ENCODE data around the gene SYNGAP1.
"Not testable (repeated sequence)": the region's sequence is repeated elsewhere in the genome, so short reads cannot be mapped to it uniquely, and the experiment has no call there.

SYNGAP1 gene

DNA sequence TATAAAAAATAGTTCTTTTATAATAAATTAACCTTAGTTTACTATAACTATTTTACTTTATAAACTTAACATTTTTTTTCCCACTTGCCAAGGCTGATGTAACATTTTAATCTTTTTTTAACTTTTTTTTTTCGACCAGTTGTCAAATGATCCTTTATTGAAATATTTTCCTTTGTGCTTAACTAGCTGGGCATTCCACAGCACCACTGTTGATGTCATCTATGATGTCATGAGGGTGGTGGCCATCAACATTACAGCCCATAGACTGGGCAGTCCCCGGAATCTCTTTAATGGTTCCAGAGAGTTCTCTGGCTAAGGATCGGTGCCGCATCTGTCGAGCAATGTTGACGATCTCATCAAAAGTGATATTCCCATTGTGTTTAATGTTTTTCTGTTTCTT lies 20.0 kb upstream of the SYNGAP1 start:
- DNase-seq (ENCODE audit: low read depth in 4 of 4, low spot score in 1 of 4) = not testable (repeated sequence)

DNA sequence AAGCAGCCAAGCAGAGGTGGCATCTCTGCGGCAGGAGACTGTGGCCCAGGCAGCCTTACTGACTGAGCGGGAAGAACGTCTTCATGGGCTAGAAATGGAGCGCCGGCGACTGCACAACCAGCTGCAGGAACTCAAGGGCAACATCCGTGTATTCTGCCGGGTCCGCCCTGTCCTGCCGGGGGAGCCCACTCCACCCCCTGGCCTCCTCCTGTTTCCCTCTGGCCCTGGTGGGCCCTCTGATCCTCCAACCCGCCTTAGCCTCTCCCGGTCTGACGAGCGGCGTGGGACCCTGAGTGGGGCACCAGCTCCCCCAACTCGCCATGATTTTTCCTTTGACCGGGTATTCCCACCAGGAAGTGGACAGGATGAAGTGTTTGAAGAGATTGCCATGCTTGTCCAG lies 15.0 kb upstream of the SYNGAP1 start:
- no peak for DNase-seq (ENCODE audit: low read depth in 4 of 4, low spot score in 1 of 4)

DNA sequence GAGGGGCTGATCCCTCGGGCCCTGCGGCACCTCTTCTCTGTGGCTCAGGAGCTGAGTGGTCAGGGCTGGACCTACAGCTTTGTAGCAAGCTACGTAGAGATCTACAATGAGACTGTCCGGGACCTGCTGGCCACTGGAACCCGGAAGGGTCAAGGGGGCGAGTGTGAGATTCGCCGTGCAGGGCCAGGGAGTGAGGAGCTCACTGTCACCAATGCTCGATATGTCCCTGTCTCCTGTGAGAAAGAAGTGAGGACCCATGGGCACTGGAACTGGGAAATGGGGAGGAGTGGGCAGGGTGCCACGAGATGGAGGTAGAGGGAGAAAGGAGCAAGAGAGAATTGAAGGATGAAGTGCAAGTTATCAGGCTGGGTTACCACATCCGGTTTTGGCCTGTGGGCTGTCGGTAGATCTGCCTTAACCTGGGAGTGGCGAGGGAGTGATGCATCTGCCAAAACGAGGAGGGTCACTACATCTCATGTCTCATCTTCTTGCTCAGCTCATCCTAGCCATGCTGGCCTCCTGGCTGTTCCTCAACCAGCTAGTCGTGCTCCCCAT lies 14.4 kb upstream of the SYNGAP1 start:
- DNase-seq (ENCODE audit: low read depth in 4 of 4, low spot score in 1 of 4) = no peak

DNA sequence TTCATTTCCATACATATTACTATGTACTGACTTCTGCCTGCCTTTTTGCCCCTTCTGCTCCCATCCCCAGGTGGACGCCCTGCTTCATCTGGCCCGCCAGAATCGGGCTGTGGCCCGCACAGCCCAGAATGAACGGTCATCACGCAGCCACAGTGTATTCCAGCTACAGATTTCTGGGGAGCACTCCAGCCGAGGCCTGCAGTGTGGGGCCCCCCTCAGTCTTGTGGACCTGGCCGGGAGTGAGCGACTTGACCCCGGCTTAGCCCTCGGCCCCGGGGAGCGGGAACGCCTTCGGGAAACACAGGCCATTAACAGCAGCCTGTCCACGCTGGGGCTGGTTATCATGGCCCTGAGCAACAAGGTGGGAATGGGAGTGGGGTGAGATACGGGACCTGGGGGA lies 13.7 kb upstream of the SYNGAP1 start:
- no peak for DNase-seq (ENCODE audit: low read depth in 4 of 4, low spot score in 1 of 4)

DNA sequence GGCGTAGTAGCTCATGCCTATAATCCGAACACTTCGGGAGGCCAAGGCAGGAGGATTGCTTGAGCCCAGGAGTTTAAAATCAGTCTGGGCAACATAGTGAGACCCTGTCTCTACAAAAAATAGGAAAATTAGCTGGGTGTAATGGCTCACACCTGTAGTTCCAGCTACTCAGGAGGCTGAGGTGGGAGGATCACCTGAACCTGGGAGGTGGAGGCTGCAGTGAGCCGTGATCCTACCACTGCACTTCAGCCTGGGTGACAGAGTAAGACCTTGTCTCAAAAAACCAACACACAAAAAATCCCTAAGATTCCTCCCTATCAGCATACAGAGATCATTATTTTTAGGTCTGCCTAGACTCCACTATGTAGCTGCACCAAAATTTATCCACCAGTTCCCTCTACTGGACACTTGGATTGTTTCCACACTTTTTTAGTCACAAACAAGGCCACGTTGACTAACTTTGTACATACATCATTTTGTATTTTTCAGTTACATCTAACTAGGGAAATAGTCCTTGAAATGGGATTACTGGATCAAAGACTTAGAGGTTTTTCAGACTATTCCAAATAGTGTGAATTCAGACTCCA lies 12.6 kb upstream of the SYNGAP1 start:
- no peak for DNase-seq (ENCODE audit: low read depth in 4 of 4, low spot score in 1 of 4)

DNA sequence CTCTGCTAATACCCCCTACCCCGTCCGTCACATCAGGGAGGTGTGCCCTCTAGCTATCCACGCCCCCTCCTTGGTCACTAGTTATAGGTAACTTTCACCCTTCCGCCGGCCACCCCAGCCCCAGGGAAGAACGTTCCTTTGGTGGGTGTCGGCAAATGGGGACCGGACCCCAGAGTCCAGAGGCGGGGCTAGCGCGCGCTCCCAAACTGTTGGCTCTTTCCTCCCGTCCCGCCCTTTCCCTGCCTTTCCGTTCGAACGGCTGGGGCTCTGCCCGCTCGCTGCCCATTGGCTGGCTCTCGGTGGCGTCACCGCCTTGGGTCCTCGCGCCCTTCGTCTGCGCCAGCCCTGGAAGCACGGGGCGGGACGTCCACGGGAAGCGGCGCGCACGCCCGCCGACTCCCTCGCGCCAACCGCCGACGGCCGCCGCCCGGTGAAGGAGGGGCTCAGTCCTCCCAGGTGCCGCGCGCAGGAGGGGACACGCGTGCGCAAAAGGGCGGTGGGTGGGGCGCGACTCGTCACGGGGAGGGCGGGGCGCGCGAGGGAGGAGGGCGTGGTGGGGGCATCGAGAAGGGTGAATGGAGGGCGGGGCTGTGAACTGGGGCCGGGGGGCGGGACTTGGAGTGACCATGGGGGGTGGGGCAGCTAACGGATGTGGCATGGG lies 9.7 kb upstream of the SYNGAP1 start:
- peak; percentile 94 to 97 (median 95) for DNase-seq (ENCODE audit: low read depth in 4 of 4, low spot score in 1 of 4)

DNA sequence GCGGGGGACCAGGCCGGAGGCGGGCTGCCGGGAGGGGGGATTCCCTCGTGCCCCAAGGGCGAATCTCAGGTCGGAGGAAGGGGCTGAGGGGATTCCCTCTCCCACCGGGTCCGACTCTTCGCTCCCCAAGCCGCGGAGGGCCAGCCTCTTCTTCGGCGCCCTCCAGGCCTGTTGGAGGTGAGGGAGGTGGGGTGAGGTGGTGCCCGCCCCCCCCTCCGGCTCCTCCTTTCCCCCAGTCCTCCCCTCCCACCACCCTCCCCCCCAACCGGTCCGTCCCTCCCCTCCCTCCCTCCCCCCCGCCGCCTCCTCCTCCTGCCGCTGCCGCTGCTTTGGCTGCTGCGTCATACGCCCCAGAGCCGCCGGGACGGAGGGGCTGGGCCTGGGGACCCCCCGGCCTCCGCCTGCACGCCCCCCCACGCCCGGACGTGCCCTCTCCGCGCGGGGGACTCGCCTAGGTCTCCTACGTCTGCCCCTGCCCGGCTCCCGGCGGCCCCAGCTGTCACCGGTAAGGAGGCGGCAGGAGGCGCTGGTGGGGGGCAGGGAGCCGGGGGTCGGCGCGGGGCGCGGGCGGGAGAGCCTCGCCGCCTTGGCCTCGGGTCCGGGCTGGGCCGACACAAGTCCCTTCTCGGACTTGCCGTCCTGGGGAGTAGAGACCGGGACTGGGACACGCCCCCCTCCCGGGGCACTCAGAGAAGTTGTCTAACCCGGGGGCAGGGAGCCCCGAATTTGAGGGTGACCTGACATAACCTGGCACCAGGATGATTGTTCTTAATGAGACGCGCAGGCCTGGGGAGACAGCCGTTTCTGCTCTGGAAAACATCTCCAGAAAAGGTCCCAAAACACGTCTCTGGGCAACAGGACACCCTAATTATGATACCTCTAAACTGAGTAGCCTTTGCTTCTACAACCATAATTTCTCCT lies 8.9 kb upstream of the SYNGAP1 start, which contains the start of gene PHF1:
TSS of gene PHF1 (plus strand) at position 304 of the 921 bp plus-strand sequence. CDS start 1,250 bp downstream, outside the sequence.
- DNase-seq (ENCODE audit: low read depth in 4 of 4, low spot score in 1 of 4) = peak in 1 of 4 experiments; percentile 69

DNA sequence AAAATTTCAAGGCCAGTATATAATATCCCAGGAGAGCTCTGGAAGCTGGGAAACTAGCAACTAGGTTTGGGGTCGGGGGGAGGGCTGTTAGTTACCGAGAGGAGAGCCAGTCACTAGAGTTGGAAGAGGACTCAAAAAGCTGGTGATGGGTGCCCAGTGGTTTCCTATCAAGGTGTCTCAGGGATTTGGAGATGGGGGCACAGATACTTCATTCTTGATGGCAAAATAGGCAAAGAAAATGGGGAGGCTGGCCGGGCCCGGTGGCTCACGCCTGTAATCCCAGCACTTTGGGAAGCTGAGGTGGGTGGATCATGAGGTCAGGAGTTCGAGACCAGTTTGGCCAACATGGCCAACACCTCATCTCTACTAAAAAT lies 8.2 kb upstream of the SYNGAP1 start:
- DNase-seq (ENCODE audit: low read depth in 4 of 4, low spot score in 1 of 4) = no peak

DNA sequence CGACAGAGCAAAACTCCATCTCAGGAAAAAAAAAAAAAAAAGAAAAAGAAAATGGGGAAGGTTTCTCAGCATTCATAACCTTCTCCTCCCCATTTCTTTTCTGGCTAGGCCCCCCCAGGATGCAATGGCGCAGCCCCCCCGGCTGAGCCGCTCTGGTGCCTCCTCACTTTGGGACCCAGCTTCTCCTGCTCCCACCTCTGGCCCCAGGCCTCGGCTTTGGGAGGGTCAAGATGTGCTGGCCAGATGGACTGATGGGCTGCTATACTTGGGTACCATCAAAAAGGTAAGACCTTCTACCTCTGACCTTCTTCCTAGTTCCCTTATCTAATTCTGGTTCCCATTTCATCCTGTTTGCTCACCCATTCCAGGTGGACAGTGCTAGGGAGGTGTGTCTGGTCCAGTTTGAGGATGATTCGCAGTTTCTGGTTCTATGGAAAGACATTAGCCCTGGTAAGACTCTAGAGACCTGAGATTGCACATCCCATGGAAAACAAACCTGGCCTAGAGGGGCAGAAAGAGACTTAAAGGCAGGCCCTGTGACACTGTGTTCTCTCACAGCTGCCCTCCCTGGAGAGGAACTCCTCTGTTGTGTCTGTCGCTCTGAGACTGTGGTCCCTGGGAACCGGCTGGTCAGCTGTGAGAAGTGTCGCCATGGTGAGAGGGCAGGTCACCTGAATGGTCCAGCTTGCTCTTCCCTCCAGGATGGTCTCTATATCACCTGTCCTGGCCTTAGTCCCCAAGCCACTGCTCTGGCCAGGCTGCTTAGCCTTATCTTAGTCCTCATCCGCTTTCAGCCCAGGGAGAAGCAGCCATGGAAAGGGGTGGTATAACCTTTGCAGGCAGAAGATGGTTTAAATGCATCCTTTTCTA lies 7.5 kb upstream of the SYNGAP1 start:
- no peak for DNase-seq (ENCODE audit: low read depth in 4 of 4, low spot score in 1 of 4)

DNA sequence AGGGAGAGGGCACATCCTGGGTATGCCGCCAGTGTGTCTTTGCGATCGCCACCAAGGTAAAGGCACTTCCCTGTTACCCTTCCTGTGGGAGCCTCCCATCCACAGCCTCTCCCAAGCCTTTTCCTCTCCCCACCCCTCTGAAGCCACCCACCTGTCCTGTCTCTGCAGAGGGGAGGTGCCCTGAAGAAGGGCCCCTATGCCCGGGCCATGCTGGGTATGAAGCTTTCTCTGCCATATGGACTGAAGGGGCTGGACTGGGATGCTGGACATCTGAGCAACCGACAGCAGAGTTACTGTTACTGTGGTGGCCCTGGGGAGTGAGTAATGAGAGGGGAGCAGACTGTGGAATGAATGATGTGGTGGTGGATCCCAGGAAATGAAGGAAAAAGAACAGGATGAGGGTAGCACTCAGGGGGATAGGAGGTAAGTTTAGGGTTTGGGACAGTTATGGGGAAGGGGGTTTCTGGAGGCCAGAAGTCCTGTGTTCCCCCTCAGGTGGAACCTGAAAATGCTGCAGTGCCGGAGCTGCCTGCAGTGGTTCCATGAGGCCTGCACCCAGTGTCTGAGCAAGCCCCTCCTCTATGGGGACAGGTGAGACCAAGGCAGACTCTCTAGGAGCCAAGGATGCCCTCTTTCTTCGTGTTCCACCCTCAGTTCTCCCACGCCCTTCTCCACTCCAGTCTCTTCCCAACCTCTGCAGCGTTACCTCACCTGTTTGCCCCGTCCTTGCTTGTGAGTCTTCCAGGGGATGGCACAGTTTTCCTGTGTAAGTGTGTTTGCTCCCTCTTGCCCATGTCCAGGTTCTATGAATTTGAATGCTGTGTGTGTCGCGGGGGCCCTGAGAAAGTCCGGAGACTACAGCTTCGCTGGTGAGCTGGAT lies 6.4 kb upstream of the SYNGAP1 start:
- DNase-seq (ENCODE audit: low read depth in 4 of 4, low spot score in 1 of 4) = no peak

DNA sequence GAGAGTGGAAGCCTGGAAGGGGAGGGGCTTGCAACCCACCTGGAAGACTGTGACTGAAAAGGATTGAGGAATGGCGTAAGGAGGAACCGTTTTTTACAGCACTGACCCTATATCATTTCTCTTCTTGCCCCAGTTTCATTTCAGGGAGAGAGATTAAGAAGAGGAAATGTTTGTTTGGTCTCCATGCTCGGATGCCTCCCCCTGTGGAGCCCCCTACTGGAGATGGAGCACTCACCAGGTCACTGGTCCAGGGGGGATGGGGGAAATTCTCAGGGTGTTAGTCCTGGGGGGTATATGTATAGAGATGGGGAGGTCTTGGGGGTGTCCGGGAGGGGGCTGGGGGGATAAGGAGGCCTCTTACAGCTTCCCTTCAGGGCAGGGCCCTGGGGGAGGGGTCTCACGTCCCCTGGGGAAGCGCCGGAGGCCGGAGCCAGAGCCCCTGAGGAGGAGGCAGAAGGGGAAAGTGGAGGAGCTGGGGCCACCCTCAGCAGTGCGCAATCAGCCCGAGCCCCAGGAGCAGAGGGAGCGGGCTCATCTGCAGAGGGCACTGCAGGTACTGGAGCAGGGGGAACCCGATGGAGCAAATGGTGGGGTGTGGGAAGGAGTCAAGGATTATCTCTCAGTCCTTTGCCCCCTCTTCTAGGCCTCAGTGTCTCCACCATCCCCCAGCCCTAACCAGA lies 5.1 kb upstream of the SYNGAP1 start:
- no peak for DNase-seq (ENCODE audit: low read depth in 4 of 4, low spot score in 1 of 4)

DNA sequence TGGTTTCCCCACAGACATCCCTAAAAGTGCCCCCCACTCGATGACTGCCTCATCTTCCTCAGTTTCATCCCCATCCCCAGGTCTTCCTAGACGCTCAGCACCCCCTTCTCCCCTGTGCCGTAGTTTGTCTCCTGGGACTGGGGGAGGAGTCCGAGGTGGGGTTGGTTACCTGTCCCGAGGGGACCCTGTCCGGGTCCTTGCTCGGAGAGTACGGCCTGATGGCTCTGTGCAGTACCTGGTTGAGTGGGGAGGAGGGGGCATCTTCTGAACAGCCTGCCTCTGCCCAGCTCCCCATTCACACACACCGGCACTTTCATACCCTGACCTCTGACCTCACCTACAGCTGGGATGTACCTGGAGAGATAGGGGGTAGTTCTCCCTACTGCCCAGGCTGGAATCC lies 4.0 kb upstream of the SYNGAP1 start:
- DNase-seq (ENCODE audit: low read depth in 4 of 4, low spot score in 1 of 4) = no peak

DNA sequence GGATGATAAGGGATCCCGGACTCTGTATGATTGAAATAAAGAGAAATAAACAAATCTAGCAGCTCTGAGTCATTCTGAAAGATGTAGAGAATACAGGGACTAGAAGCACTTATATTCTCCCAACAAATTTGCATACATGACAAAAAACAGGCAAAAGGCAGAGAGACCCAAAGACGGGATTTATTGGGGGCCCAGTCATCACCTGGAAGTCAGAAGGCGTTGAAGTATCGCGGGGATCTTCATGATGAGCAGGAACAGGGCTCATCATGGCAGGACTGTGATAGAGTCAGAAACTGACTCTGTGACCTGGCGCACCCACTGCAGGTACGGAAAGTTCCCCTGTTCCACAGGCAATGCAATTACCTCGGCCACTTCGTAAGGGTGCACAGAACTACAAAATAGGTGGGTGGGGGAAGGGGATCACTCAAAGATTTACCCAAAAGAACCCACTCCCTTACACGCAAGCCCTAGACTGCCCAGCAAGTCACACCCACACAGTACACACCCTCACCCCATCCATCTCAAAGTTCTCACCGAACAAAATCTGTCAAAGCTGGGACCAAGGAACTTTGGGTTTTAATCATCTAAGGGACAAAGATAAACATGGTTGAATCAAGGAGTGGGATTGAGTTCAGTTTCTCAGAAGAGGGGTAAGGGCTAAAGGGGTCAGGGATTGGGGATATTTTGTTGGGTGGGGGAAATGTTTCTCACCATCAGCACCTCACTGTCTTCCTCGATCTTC lies 3.3 kb upstream of the SYNGAP1 start:
- DNase-seq (ENCODE audit: low read depth in 4 of 4, low spot score in 1 of 4) = no peak

DNA sequence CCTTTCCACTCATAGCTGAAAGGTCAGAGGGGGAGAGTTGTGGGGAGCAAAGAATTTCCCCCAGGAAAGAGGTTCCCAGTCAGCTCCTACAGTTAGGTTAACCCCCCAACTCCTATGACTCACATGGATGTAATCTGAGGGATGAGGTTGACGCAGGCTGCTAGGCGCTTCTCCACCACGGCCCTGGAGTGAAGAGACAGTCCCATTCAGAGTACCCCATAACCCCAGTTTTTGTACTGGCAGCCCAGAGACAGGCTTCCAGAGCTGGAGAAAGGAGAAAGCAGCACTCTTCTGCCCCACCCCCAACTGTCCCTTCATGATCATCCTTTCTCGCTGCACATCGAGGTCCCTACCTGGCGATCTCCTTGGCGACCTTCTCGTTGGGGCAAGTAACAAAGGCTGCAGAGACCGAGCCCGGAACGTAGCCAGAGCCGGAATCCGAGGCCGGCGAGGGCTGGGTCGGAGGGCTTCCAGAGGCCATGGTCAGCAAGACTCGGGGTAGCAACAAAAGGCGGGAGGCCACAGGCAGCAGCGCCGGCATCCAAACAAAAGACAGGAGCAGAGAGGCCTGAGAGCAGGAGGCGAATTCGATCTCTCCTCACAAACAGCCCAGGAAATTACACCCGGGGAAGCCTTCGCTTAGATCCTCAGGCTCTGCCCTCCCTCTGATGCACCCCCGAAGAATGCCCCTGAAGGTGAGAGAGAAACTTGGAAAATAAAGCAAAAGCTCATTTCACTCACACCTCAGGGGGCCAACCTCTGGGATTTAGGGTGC lies 2.5 kb upstream of the SYNGAP1 start:
- no peak for DNase-seq (ENCODE audit: low read depth in 4 of 4, low spot score in 1 of 4)

DNA sequence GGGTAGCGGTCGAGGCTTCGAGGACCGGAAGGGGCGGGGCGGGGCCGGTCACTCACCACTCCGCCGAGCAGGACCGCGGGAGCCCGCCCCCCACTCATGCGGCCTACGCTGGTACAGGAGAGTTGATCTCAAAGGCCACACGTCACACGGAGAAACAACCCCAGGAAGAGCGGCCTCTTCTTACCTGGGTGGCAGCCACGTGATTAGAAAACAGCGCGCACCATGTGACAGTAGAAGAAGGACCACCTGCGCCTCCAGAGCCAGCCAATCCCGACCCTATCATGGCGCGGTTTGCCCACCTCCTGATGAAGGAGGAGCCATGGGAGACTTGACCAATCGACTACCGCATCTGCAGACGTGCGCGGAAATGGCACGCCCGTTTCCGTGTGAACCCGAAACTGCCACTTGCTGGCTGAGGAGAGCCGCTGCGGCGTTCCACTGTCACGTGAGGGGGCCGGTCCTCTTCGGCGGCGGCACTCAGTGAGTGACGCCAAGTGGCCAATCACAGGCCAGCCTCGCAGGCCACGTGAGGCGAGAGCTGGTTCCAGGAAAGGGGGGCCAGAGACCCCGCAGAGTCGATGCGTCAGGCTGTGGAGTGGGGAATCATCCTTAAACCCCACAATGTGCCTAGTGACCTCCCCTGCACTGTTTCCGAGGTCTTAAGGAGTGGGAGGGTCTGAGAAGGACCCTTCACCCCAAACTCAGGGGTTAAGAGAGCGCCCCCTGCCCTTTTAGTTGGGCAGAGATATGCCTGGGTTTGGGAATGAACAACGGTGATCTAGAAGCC lies 1.8 kb upstream of the SYNGAP1 start, which contains the start of gene CUTA:
TSS of gene CUTA (minus strand) at position 205 of the 787 bp plus-strand sequence. CDS start at position 98, 107 bp downstream.
- peak; percentile 83 to 98 (median 96) for DNase-seq (ENCODE audit: low read depth in 4 of 4, low spot score in 1 of 4)

DNA sequence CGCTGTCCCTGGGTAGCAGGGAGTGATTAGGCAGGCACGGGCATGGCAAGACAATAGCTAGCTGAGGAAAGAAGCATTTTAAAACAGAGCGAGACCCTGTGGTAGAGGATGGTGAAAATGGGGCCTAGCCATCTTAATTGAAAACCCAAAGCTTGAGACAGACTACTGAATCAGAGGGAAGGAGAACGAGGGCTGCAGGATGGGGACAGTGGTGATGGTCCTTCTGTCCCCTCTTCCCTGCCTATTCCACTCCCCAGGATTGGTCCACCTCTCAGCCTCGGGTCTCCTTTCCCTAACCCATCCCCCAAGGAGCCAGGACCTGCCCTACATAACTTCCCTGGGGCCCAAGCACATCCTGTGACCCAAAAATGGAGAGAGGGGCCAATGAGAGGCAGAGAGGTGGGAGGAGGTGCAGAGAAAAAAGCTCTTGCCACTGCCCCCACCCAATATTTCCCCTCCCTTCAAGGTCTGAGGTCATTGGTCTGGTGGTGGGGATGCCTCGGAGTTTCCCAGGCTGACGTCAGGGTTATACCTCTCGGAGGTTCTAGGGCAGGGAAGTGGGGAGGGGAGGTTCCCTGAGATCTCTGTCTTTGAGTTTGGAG lies 1.1 kb upstream of the SYNGAP1 start:
- no peak for DNase-seq (ENCODE audit: low read depth in 4 of 4, low spot score in 1 of 4)
